GM12891 (cell line): ENCODE measurements around the gene KCNJ3.

Experiments
- DNase-seq: peaks from one replicate; pipeline ENCODE4 v3.0.0; 2011; ENCODE audit warnings: low spot score; ENCODE audit not compliant: insufficient read length
- FAIRE-seq: peaks from 2 replicates; lab custom pipeline; 2011; peaks lifted over from hg19 to GRCh38; lab: Jason Lieb, UNC
- PAX5 ChIP-seq: IDR thresholded peaks from 2 replicates; pipeline ENCODE4 v1.6.1; 2011; ENCODE audit warnings: low read length, moderate library complexity, mild to moderate bottlenecking; ENCODE audit not compliant: insufficient read depth, severe bottlenecking
- POLR2A ChIP-seq: IDR thresholded peaks from 2 replicates; pipeline ENCODE4 v1.6.1; 2011; ENCODE audit warnings: low read depth, low read length, control low read depth
- POLR2AphosphoS5 ChIP-seq: IDR thresholded peaks from 2 replicates; pipeline ENCODE4 v1.6.1; 2011; ENCODE audit warnings: low read depth, low read length, control low read depth
- POU2F2 ChIP-seq: IDR thresholded peaks from 2 replicates; pipeline ENCODE4 v1.6.1; 2011; ENCODE audit warnings: low read depth, mild to moderate bottlenecking, control low read depth, low read length, moderate library complexity
- SPI1 ChIP-seq: IDR thresholded peaks from 2 replicates; pipeline ENCODE4 v1.6.1; 2011; ENCODE audit warnings: low read depth, low read length, control low read depth
- TAF1 ChIP-seq: IDR thresholded peaks from 2 replicates; pipeline ENCODE4 v1.6.1; 2011; ENCODE audit warnings: low read depth, low read length, control low read depth

KCNJ3 gene

DNA sequence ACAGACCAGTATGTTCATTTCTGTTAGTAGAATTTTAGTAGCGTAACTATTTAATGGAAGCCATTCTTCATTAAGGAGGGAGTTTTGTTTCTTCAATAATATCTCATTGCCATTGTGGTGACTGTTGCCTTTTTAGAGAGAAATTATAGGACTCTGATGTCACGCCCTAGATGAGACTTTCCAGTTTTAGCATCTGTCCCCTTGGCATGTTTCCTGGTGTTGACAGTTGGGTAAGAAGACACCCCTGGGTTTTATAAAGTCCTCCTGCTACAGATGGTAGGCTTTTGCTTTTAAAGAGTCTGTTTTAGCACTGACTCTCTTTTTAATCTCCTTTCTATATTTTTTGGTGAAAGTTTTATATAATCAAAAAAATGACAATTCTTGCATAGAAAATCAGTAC is 41.9 kb downstream of the KCNJ3 start:
- TF ChIP-seq POU2F2 (no peak), POLR2A (no peak), SPI1 (no peak), PAX5 (no peak), TAF1 (no peak), POLR2AphosphoS5 (no peak)
- no peak for DNase-seq
- FAIRE-seq: no peak

DNA sequence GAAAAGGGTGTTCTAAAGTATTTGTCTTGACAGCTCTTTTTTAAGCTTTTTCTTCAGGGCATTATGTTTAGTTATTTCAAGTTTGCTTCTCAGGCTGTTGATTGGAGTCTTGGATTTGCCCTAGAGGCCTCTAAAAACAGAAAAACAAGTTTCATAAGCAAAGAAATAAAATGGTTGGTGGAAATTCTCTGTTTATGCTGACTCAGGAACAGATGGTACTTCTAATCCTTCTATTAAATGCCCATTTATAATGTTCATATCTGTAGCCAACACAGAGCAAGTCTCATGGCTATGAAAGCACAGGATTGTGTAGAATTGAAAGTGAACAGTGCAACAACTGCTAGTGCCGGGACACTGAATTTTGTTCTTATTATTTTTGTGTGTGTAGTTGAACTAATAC is 60.4 kb downstream of the KCNJ3 start:
- TF ChIP-seq PAX5 (no peak), POLR2AphosphoS5 (no peak), TAF1 (no peak), POU2F2 (no peak), SPI1 (no peak), POLR2A (no peak)
- DNase-seq (no peak), FAIRE-seq (no peak)

DNA sequence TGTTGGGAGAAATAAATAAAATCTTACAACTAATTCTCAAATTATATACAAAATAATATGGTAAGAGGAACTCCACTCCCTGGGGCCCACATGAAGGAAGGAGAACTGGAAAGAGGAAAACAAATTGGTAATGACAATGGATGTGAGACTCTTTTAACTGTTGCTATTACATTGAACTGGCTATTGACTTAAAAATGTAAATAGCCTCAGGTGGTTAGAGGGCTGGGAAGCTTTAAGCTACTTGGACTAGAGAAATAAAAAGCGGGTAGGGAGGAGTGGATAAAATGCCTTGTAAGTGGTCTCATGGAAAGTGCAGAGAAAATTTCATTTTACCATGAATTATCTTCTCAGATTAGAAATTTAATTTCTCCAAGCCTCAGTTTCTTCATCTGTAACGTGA is 64.1 kb downstream of the KCNJ3 start:
- TF ChIP-seq POU2F2 (no peak), POLR2AphosphoS5 (no peak), SPI1 (no peak), TAF1 (no peak), POLR2A (no peak), PAX5 (no peak)
- FAIRE-seq (no peak), DNase-seq (no peak)

DNA sequence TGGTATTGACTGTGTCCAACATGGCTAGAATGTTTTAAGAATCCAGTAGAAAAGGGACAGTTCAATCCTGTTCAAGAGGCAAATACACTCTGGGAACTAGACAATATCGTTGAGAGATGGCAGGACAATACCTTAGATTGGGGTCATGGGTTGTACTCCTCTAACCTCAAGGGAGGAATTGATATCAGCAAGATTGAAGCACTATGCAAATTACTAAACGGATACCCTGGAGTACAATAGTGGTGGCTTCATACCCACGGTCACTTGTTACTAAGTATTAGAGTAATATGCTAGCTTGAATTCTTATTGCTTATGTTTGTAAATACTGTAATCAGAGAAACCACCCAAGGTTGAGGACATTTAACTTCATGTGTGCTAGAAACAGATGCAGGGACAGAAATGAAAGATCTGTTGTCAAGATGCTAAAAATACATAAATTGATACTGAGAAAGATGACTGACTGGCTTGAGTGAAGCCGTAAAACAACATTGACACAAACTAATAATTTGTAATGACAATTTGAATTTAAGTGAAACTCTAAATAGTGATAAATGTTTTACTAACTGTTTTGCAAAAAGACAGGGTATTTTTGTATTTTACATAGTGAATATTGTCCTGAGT is 73.3 kb downstream of the KCNJ3 start:
- TF ChIP-seq SPI1 (no peak), TAF1 (no peak), POLR2A (no peak)
- FAIRE-seq (no peak), DNase-seq (no peak)

DNA sequence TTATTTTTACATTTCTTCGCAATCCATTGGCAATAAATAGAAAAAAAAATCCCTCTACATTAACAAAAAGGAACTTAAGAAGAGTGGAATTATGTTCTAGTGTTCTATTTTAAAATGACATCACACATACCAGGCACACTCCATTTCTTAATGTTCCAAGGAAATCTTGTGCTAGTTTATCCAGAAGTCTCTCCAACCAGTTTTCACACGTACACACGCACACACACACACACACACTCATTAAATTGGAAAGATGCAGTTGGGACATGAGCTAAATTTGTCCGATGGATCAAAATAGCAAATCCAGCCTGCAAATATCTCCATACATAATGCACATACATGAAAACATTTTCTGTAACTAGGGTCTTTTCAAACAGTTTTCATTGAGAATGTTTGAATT is 78.3 kb downstream of the KCNJ3 start:
- no peak for FAIRE-seq
- no peak for DNase-seq
- TF ChIP-seq PAX5 (no peak), POU2F2 (no peak), TAF1 (no peak), SPI1 (no peak), POLR2A (no peak), POLR2AphosphoS5 (no peak)

DNA sequence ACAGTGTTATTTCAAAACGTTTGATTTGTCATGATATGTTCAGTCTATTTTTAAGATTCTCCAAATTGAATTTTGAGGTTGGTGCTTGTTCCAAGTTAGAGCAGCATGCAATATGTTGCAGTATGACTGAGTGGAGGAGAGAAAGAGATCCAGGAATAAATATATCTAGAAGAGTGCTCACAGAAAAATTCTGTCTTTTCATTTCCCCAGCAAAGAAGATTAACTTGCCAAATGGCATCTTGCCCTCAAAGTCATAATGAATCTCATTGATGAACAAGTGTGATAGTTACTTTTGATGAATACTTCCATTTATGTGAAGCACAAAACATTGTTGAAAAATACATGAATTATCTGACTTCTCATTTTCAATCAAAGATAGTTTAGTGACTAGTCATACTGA is 95.9 kb downstream of the KCNJ3 start:
- FAIRE-seq: no peak
- no peak for DNase-seq
- TF ChIP-seq TAF1 (no peak), POU2F2 (no peak), POLR2A (no peak), POLR2AphosphoS5 (no peak), SPI1 (no peak), PAX5 (no peak)

DNA sequence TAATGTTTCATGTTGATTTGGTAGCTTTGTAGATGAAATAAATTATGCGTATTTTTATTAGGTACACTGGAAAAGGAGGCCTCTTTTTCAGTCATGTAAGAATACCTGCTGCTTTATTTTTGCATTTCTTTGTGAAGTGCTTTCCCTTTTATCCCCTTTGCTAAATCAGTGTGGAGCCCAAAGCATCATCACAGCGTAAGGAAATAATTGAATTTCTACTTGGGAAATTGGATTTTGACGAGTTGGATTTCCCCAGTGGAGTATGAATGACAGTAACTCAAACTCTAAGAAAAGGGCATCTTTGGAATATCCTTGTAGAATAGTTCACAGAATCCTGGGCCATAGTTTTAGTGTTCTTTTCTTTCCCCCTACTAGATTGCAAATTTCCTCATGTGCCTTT is 97.2 kb downstream of the KCNJ3 start:
- no peak for DNase-seq
- TF ChIP-seq POU2F2: no peak
- TF ChIP-seq PAX5: no peak
- TF ChIP-seq TAF1: no peak
- no peak for TF ChIP-seq SPI1
- TF ChIP-seq POLR2AphosphoS5: no peak
- no peak for FAIRE-seq

DNA sequence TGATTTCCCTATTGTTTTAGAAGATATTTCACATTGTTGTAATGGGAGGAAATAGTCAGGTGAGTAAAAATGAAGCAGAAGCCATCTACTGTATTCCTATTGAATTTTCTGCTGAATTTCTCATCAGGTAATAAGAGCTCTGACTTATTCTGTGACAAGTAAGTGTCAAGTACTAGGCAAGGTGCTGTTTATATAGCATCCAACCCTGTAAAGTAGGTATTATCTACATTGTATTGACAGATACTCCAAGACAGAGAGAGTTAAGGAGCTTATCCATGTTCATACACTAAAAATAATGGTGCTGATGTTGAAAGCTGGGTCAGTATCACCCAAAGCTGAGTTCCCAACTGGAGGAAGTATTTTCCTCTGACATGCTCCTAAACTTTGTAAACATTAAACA is 106.0 kb downstream of the KCNJ3 start:
- no peak for DNase-seq

DNA sequence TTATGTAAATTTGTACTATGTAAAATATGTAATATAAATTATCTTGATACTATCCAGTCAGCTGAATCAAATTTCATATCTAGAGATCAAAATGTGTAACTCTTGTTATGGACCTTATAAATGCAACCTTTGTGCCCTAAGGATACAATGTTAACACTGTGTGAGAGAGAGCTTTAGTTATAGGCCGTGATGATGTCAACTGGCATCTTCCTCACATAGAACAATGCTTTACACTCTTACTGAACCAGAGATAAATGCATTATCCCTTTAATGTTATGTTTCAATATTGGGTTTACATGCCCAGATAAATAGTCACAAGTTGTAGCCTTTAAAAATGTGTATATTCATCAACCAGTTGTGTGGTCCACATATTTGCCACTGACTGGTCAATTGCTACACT is 115.1 kb downstream of the KCNJ3 start:
- FAIRE-seq: no peak
- DNase-seq: no peak
- no peak for TF ChIP-seq TAF1
- no peak for TF ChIP-seq POU2F2
- TF ChIP-seq POLR2A: no peak
- no peak for TF ChIP-seq SPI1
- no peak for TF ChIP-seq POLR2AphosphoS5
- TF ChIP-seq PAX5: no peak

More for the DNA sequence above, 106.0 kb downstream of the KCNJ3 start:
- FAIRE-seq: no peak
- no peak for TF ChIP-seq POLR2A

DNA sequence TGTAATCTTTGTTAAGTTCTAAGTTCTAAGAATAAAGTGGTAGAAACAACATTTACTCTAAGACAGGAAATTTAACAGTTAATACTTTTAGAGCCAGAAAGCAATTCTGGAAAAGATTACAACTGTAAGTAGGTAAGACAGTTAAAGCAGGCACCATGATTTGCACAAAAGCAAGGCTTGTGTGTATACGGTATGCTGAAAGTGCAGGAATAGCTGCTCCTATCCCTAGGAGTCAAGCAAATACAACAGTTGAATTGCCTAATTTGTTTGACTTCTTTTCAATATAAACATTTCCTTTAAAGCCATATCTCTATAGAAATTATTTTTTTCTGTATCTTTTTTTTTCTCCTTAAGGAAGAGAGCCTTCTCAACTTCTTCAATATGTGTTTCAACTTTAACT is 116.4 kb downstream of the KCNJ3 start:
- TF ChIP-seq POLR2AphosphoS5 (no peak), PAX5 (no peak), POU2F2 (no peak), SPI1 (no peak), TAF1 (no peak), POLR2A (no peak)
- no peak for FAIRE-seq
- DNase-seq: no peak

DNA sequence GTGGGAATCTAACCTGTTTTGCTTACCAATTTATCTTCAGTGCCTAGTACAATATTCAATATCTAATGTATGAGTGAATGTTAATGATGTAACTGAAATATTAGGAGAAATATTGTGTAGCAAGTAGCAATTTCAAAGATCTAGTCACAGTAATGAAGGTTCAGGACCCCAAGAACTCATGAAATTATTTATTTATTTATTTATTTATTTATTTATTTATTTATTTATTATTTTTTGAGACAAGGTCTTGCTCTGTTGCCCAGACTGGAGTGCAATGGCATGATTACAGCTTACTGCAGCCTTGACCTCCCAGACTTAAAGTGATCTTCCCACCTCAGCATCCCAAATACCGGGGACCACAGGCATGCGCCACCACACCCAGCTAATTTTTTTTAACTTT is 126.9 kb downstream of the KCNJ3 start:
- no peak for FAIRE-seq
- TF ChIP-seq PAX5: no peak
- no peak for TF ChIP-seq POLR2AphosphoS5
- no peak for TF ChIP-seq TAF1
- TF ChIP-seq SPI1: no peak
- TF ChIP-seq POLR2A: no peak
- DNase-seq: no peak
